Sigmoid colon (tissue), 4 donors: Measurements from ENCODE around the gene MROH2A.

ENCODE experiments used
- CTCF ChIP-seq, 4 experiments: fragments of 450-650 bp in 3 of 4; fragments of 200-600 bp in 1 of 4; IDR thresholded peaks; one replicate each; pipeline ENCODE4 v1.5.1; 2016 to 2019; ENCODE audit warnings: antibody characterized with exemption in 4 of 4, mild to moderate bottlenecking in 3 of 4, moderate library complexity in 2 of 4
- EP300 ChIP-seq, 4 donors: sonication (generic); formaldehyde crosslinking; IDR thresholded peaks; one replicate each; pipeline ENCODE4 v1.6.1; 2017; ENCODE audit warnings: antibody characterized with exemption in 4 of 4
- POLR2A ChIP-seq, 2 donors: fragments of 450-650 bp; IDR thresholded peaks; one replicate each; pipeline ENCODE4 v1.6.1; 2016; ENCODE audit warnings: antibody characterized with exemption in 2 of 2, mild to moderate bottlenecking in 2 of 2, moderate library complexity in 2 of 2
- POLR2AphosphoS5 ChIP-seq, 4 donors: sonication (generic); formaldehyde crosslinking; IDR thresholded peaks; one replicate each; pipeline ENCODE4 v1.6.1; 2017; ENCODE audit warnings: antibody characterized with exemption in 4 of 4

- TF ChIP-seq CTCF (IDR thresholded peaks at IDR 0.05), result no peak
- no peak for TF ChIP-seq POLR2AphosphoS5 (IDR thresholded peaks at IDR 0.05)
- no peak for TF ChIP-seq POLR2A (IDR thresholded peaks at IDR 0.05)
- no peak for TF ChIP-seq EP300 (IDR thresholded peaks at IDR 0.05)
These were observed 89.9 kb downstream of the MROH2A start, which contains the start of gene MSL3B for GRCh38 chr2:233867993-233868532.
